ENCODE results near the gene SLC25A23. TPM values are rescaled to one million over a fixed set of nuclear protein-coding genes. Genes with fewer than 3 reads are reported as not detected.

SLC25A23 gene
- total RNA-seq, 1 experiment from 2014 or later: 73.5 TPM

- Mint-ChIP-seq H3K27me3 (ENCODE audit: insufficient read depth, unreplicated experiment) (peaks cover 3% of the 10 kb centered on the region), H3K9me3 (ENCODE audit: unreplicated experiment) (no peaks in the 10 kb centered on the region), H3K4me3 (ENCODE audit: unreplicated experiment) (no peak overlapping the region), H3K36me3 (ENCODE audit: insufficient read depth, unreplicated experiment) (no peaks in the 10 kb centered on the region), H3K27ac (ENCODE audit: unreplicated experiment) (no peak overlapping the region), H3K4me1 (ENCODE audit: low read depth, unreplicated experiment) (peaks cover 11% of the 10 kb centered on the region)
- H3K9me3 ChIP-seq: no peaks in the 10 kb centered on the region
- no peak overlapping the region for H3K4me3 ChIP-seq (ENCODE audit: low read depth, low read length)
- ChIA-PET CTCF (interaction anchor here (1.2 kb wide), 1 partner anchor 13 kb away, joined by 4 read pairs; no protein-coding TSS in a partner anchor), POLR2A (no interaction called here)
- H3K4me1 ChIP-seq: no peaks in the 10 kb centered on the region
- no peaks in the 10 kb centered on the region for H3K36me3 ChIP-seq (ENCODE audit: control insufficient read depth, insufficient read depth, low read length)
- H3K27me3 ChIP-seq (replicated peaks; ENCODE audit: control insufficient read depth, insufficient read depth, low read length): no peaks in the 10 kb centered on the region
- DNase-seq: no peak
- no peak for TF ChIP-seq CTCF (IDR thresholded peaks at IDR 0.05; ENCODE audit: insufficient read depth in 1 of 2, low read depth in 1 of 2, low read length in 1 of 2, severe bottlenecking in 1 of 2, unreplicated experiment in 1 of 2)
- intact Hi-C loops (cut with micrococcal nuclease; ENCODE audit: unreplicated experiment): no loop called here
- no TSS peak for BruUV-seq (replicated peaks)
Measured at GRCh38 chr19:6489278-6490061, 29.9 kb upstream of the SLC25A23 start.

- Histone ChIP-seq H3K36me3 (ENCODE audit: control insufficient read depth, insufficient read depth, low read length) (no peaks in the 10 kb centered on the region), H3K4me3 (ENCODE audit: low read depth, low read length) (no peak overlapping the region), H3K4me1 (no peaks in the 10 kb centered on the region), H3K27me3 (replicated peaks; ENCODE audit: control insufficient read depth, insufficient read depth, low read length) (no peaks in the 10 kb centered on the region), H3K9me3 (no peaks in the 10 kb centered on the region)
- Mint-ChIP-seq H3K4me1 (ENCODE audit: low read depth, unreplicated experiment) (no peaks in the 10 kb centered on the region), H3K4me3 (ENCODE audit: unreplicated experiment) (no peak overlapping the region), H3K9me3 (ENCODE audit: unreplicated experiment) (no peaks in the 10 kb centered on the region), H3K27ac (ENCODE audit: unreplicated experiment) (no peak overlapping the region), H3K27me3 (ENCODE audit: insufficient read depth, unreplicated experiment) (no peaks in the 10 kb centered on the region), H3K36me3 (ENCODE audit: insufficient read depth, unreplicated experiment) (peaks cover 6% of the 10 kb centered on the region)
- no TSS peak for BruUV-seq (replicated peaks)
- no peak for TF ChIP-seq CTCF (IDR thresholded peaks at IDR 0.05; ENCODE audit: insufficient read depth in 1 of 2, low read depth in 1 of 2, low read length in 1 of 2, severe bottlenecking in 1 of 2, unreplicated experiment in 1 of 2)
- ChIA-PET POLR2A (no interaction called here), CTCF (no interaction called here)
- DNase-seq: no peak
- intact Hi-C loops (cut with micrococcal nuclease; ENCODE audit: unreplicated experiment): no loop called here
Measured at GRCh38 chr19:6484831-6485230, 25.2 kb upstream of the SLC25A23 start.

GRCh38 chr19:6484230-6484629, 24.6 kb upstream of the SLC25A23 start:
- Mint-ChIP-seq H3K27me3 (ENCODE audit: insufficient read depth, unreplicated experiment) (no peaks in the 10 kb centered on the region), H3K27ac (ENCODE audit: unreplicated experiment) (no peak overlapping the region), H3K9me3 (ENCODE audit: unreplicated experiment) (no peaks in the 10 kb centered on the region), H3K4me3 (ENCODE audit: unreplicated experiment) (no peak overlapping the region), H3K36me3 (ENCODE audit: insufficient read depth, unreplicated experiment) (peaks cover 6% of the 10 kb centered on the region), H3K4me1 (ENCODE audit: low read depth, unreplicated experiment) (no peaks in the 10 kb centered on the region)
- intact Hi-C loops (cut with micrococcal nuclease; ENCODE audit: unreplicated experiment): no loop called here
- Histone ChIP-seq H3K36me3 (ENCODE audit: control insufficient read depth, insufficient read depth, low read length) (no peaks in the 10 kb centered on the region), H3K4me1 (no peaks in the 10 kb centered on the region), H3K4me3 (ENCODE audit: low read depth, low read length) (no peak overlapping the region), H3K9me3 (no peaks in the 10 kb centered on the region), H3K27me3 (replicated peaks; ENCODE audit: control insufficient read depth, insufficient read depth, low read length) (no peaks in the 10 kb centered on the region)
- no peak for TF ChIP-seq CTCF (IDR thresholded peaks at IDR 0.05; ENCODE audit: insufficient read depth in 1 of 2, low read depth in 1 of 2, low read length in 1 of 2, severe bottlenecking in 1 of 2, unreplicated experiment in 1 of 2)
- POLR2A ChIA-PET: interaction anchor here (0.7 kb wide), 1 partner anchor 615 kb away, joined by 4 read pairs; no protein-coding TSS in a partner anchor
- BruUV-seq (replicated peaks): no TSS peak
- CTCF ChIA-PET: no interaction called here
- DNase-seq: no peak

All from Caco-2 (cell line).